ENCODE measurements around the gene PPP2R2B.

GRCh38 chr5:146660376-146660960, 218.1 kb downstream of the PPP2R2B start:
- TF ChIP-seq EP300 (IDR thresholded peaks at IDR 0.05; ENCODE audit: borderline replicate concordance), result no peak
- TF ChIP-seq YY1 (IDR thresholded peaks at IDR 0.05; ENCODE audit: low read depth), result no peak
- TF ChIP-seq TCF12 (IDR thresholded peaks at IDR 0.05; ENCODE audit: low read depth), result no peak
- no peak for TF ChIP-seq FOXM1 (IDR thresholded peaks at IDR 0.05; ENCODE audit: borderline replicate concordance, low read depth)
- TF ChIP-seq ZBTB7A (IDR thresholded peaks at IDR 0.05; ENCODE audit: low read depth), result no peak
- TF ChIP-seq, protein P1, sequence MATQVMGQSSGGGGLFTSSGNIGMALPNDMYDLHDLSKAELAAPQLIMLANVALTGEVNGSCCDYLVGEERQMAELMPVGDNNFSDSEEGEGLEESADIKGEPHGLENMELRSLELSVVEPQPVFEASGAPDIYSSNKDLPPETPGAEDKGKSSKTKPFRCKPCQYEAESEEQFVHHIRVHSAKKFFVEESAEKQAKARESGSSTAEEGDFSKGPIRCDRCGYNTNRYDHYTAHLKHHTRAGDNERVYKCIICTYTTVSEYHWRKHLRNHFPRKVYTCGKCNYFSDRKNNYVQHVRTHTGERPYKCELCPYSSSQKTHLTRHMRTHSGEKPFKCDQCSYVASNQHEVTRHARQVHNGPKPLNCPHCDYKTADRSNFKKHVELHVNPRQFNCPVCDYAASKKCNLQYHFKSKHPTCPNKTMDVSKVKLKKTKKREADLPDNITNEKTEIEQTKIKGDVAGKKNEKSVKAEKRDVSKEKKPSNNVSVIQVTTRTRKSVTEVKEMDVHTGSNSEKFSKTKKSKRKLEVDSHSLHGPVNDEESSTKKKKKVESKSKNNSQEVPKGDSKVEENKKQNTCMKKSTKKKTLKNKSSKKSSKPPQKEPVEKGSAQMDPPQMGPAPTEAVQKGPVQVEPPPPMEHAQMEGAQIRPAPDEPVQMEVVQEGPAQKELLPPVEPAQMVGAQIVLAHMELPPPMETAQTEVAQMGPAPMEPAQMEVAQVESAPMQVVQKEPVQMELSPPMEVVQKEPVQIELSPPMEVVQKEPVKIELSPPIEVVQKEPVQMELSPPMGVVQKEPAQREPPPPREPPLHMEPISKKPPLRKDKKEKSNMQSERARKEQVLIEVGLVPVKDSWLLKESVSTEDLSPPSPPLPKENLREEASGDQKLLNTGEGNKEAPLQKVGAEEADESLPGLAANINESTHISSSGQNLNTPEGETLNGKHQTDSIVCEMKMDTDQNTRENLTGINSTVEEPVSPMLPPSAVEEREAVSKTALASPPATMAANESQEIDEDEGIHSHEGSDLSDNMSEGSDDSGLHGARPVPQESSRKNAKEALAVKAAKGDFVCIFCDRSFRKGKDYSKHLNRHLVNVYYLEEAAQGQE (IDR thresholded peaks at IDR 0.05; ENCODE audit: low read depth), result no peak
- TF ChIP-seq MAX (IDR thresholded peaks at IDR 0.05), result no peak
- no peak for TF ChIP-seq USF1 (IDR thresholded peaks at IDR 0.05)
- no peak for TF ChIP-seq TAF1 (IDR thresholded peaks at IDR 0.05; ENCODE audit: low read depth)
- no peak for TF ChIP-seq RAD21 (IDR thresholded peaks at IDR 0.05; ENCODE audit: low read depth)
- no peak for TF ChIP-seq CEBPB (IDR thresholded peaks at IDR 0.05)
- no peak for TF ChIP-seq TEAD4 (IDR thresholded peaks at IDR 0.05)
